GM23338 (cell line): ENCODE measurements around the gene TPST2. TPM values are rescaled to one million over a fixed set of nuclear protein-coding genes. Genes with fewer than 3 reads are reported as not detected.

Experiments
- EZH2 ChIP-seq: fragments of 200-600 bp; sonication (generic); IDR thresholded peaks from one replicate; pipeline ENCODE4 v1.8.0; 2017; ENCODE audit warnings: antibody characterized with exemption, mild to moderate bottlenecking, low read depth; ENCODE audit not compliant: unreplicated experiment
- NANOG ChIP-seq: IDR thresholded peaks from 2 replicates; pipeline ENCODE4 v1.6.1; 2016; ENCODE audit warnings: antibody characterized with exemption, borderline replicate concordance
- POLR2AphosphoS5 ChIP-seq: IDR thresholded peaks from 2 replicates; pipeline ENCODE4 v1.6.1; 2016; ENCODE audit warnings: antibody characterized with exemption, low read depth
- REST ChIP-seq: IDR thresholded peaks from one replicate; pipeline ENCODE4 v1.6.1; 2018; ENCODE audit warnings: antibody characterized with exemption; ENCODE audit not compliant: unreplicated experiment
- STAT1 ChIP-seq: IDR thresholded peaks from one replicate; pipeline ENCODE4 v1.6.1; 2016; ENCODE audit warnings: antibody characterized with exemption; ENCODE audit not compliant: unreplicated experiment
- ZNF462 ChIP-seq: fragments of 250-450 bp; sonication (Bioruptor Pico); IDR thresholded peaks from 2 replicates; pipeline ENCODE4 v1.5.0; 2020; ENCODE audit warnings: mild to moderate bottlenecking, moderate library complexity
- polyA plus RNA-seq: library from polyadenylated mRNA; unstranded; fragments of >200 nt; fragmentation: Nextera tagmentation; extraction: Ambion mirVana; gene quantifications from 2 replicates; pipeline ENCODE4 v1.2.1, GENCODE V29; 2016
- total RNA-seq: library from RNA; depleted of rRNA; stranded (reverse); fragments of >200 nt; shearing (Covaris generic); gene quantifications from 2 replicates; pipeline ENCODE4 v1.2.3, GENCODE V29; 2014
- TF ChIP-seq, protein P1 (sequence below): IDR thresholded peaks from 2 replicates; pipeline ENCODE4 v1.6.1; 2016; ENCODE audit warnings: antibody characterized with exemption

Gene TPST2
- total and polyA plus RNA-seq, 2 experiments from 2014 or later, result 37.9 to 127 TPM

- no peak for TF ChIP-seq ZNF462 (CRISPR knock-in tag)
- TF ChIP-seq REST, result no peak
- TF ChIP-seq, protein P1, sequence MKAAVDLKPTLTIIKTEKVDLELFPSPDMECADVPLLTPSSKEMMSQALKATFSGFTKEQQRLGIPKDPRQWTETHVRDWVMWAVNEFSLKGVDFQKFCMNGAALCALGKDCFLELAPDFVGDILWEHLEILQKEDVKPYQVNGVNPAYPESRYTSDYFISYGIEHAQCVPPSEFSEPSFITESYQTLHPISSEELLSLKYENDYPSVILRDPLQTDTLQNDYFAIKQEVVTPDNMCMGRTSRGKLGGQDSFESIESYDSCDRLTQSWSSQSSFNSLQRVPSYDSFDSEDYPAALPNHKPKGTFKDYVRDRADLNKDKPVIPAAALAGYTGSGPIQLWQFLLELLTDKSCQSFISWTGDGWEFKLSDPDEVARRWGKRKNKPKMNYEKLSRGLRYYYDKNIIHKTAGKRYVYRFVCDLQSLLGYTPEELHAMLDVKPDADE, result no peak
- TF ChIP-seq STAT1, result no peak
- TF ChIP-seq NANOG, result no peak
- TF ChIP-seq POLR2AphosphoS5, result no peak
- TF ChIP-seq EZH2, result no peak
Observed at GRCh38 chr22:26632422-26633155, 42.7 kb upstream of the TPST2 start (continued).
